Measurements from ENCODE around the gene H2BK1. TPM values are rescaled to one million over a fixed set of nuclear protein-coding genes. Genes with fewer than 3 reads are reported as not detected.

H2BK1 gene
- total RNA-seq, 2 donors from 2014 or later, result not detected

DNA sequence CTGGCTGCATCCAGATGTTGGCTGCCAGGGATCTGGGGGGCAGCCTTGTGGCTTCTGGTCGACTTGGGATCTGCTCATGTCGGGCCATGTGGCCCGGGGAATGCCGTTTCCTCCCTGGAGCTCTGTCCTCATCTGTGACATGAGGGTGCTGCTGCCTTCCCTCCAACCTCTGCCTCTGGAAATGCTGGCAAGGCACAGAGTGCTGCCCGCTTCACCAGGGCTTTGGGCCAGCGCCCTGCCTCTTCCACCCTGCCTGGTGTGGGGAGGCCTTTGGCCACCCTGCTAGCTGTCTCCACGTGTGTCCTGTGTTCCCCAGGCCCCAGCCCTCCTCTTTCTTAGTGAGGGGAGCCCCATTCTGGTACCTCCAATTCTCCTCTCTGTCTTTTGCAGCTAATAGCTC, 44.0 kb upstream of the H2BK1 start:
- TF ChIP-seq CTCF (IDR thresholded peaks at IDR 0.05), result no peak
- no peaks in the 10 kb centered on the region for H3K4me1 ChIP-seq
- no peaks in the 10 kb centered on the region for H3K36me3 ChIP-seq
- intact Hi-C loops (cut with DNase I), result no loop called here
- no peak for DNase-seq
- no peak overlapping the region for H3K9ac ChIP-seq (ENCODE audit: low read depth in 2 of 2, low read length in 2 of 2)
- H3K9me3 ChIP-seq, result no peaks in the 10 kb centered on the region
- no peak overlapping the region for H3K4me3 ChIP-seq
- H3K27me3 ChIP-seq, result peaks cover 10% of the 10 kb centered on the region
- no peak overlapping the region for H3K27ac ChIP-seq

- H3K4me1 ChIP-seq, result no peaks in the 10 kb centered on the region
- H3K9me3 ChIP-seq, result no peaks in the 10 kb centered on the region
- peak overlapping the region; percentile 59 for H3K27ac ChIP-seq
- no peak for TF ChIP-seq CTCF (IDR thresholded peaks at IDR 0.05)
- no peak for DNase-seq
- H3K4me3 ChIP-seq, result no peak overlapping the region
- no peaks in the 10 kb centered on the region for H3K36me3 ChIP-seq
- intact Hi-C loops (cut with DNase I), result no loop called here
- peaks cover 10% of the 10 kb centered on the region for H3K27me3 ChIP-seq
- peak overlapping the region in 1 of 2 donors; percentile 44 for H3K9ac ChIP-seq (ENCODE audit: low read depth in 2 of 2, low read length in 2 of 2)
Observed at GRCh38 chr7:151252961-151253711, 42.8 kb upstream of the H2BK1 start.

GRCh38 chr7:151252561-151252835, 42.2 kb upstream of the H2BK1 start:
- Histone ChIP-seq H3K4me3 (peak overlapping the region; percentile 45), H3K36me3 (no peaks in the 10 kb centered on the region), H3K9me3 (no peaks in the 10 kb centered on the region), H3K9ac (ENCODE audit: low read depth in 2 of 2, low read length in 2 of 2) (peak overlapping the region; percentile 43 to 66), H3K27me3 (peaks cover 14% of the 10 kb centered on the region), H3K4me1 (no peaks in the 10 kb centered on the region), H3K27ac (peak overlapping the region; percentile 59)
- DNase-seq, result no peak
- intact Hi-C loops (cut with DNase I), result no loop called here
- TF ChIP-seq CTCF (IDR thresholded peaks at IDR 0.05), result no peak

GRCh38 chr7:151251689-151252560, 41.6 kb upstream of the H2BK1 start:
- H3K4me3 ChIP-seq, result peak overlapping the region; percentile 45
- no peaks in the 10 kb centered on the region for H3K4me1 ChIP-seq

DNA sequence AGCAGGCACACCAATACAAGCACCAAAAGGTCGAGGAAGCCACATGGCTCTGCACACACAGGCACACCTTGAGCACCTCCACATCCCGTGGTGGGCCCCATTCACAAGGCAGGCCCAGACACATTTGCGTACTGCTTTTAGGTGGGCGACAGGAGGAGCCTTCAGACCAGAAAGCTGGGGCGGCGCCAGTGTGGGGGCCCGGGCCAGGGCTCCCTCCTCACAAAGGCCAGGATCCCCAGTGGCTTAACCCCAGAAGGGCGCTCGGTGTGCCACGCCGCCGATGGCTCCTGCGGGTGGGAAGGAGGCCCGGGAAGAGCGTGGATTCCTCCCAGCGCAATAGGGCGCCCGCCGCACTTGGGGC, 41.0 kb upstream of the H2BK1 start:
- intact Hi-C loops (cut with DNase I), result no loop called here
- peak overlapping the region; percentile 39 for H3K4me3 ChIP-seq
- H3K9me3 ChIP-seq, result no peaks in the 10 kb centered on the region
- no peak for DNase-seq
- TF ChIP-seq CTCF (IDR thresholded peaks at IDR 0.05), result no peak
- H3K9ac ChIP-seq (ENCODE audit: low read depth in 2 of 2, low read length in 2 of 2), result peak overlapping the region; percentile 21 to 64
- peak overlapping the region; percentile 63 for H3K27ac ChIP-seq
- no peaks in the 10 kb centered on the region for H3K4me1 ChIP-seq
- H3K27me3 ChIP-seq, result peaks cover 25% of the 10 kb centered on the region
- H3K36me3 ChIP-seq, result no peaks in the 10 kb centered on the region

More at GRCh38 chr7:151251689-151252560, 41.6 kb upstream of the H2BK1 start:
- no peaks in the 10 kb centered on the region for H3K36me3 ChIP-seq
- intact Hi-C loops (cut with DNase I), result no loop called here
- peak overlapping the region; percentile 43 to 66 for H3K9ac ChIP-seq (ENCODE audit: low read depth in 2 of 2, low read length in 2 of 2)
- no peaks in the 10 kb centered on the region for H3K9me3 ChIP-seq
- peaks cover 20% of the 10 kb centered on the region for H3K27me3 ChIP-seq
- peak overlapping the region; percentile 63 for H3K27ac ChIP-seq
- DNase-seq, result peak; percentile 43
- no peak for TF ChIP-seq CTCF (IDR thresholded peaks at IDR 0.05)

Data from colonic mucosa (tissue), 4 donors.